Activated naive CD4-positive, alpha-beta T cell treated with anti-CD3 and anti-CD28 coated beads, Interleukin-2, amount 10 ng/mL, durations not matched to agents 7 days and 5 days (primary cell): ENCODE data around the gene NECTIN1.

Experiments used
- CTCF ChIA-PET: fragments of 350-600 bp; sonication (Branson Sonifier 250); formaldehyde crosslinking; loops from one replicate; lab custom pipeline; 2021; ENCODE audit warnings: antibody characterized with exemption; lab: Charles Lee
- DNase-seq: peaks from one replicate; pipeline ENCODE4 v3.0.0-alpha.2; 2020
- H3K27ac Mint-ChIP-seq: one replicate; pipeline ENCODE4 v1.8.0; 2021; ENCODE audit warnings: mild to moderate bottlenecking, moderate library complexity, mixed read lengths
- H3K27me3 Mint-ChIP-seq: one replicate; pipeline ENCODE4 v1.8.0; 2021; ENCODE audit warnings: mild to moderate bottlenecking, mixed read lengths
- H3K36me3 Mint-ChIP-seq: one replicate; pipeline ENCODE4 v1.8.0; 2021; ENCODE audit warnings: mixed read lengths
- H3K4me1 Mint-ChIP-seq: one replicate; pipeline ENCODE4 v1.8.0; 2021; ENCODE audit warnings: mixed read lengths
- H3K4me3 Mint-ChIP-seq: one replicate; pipeline ENCODE4 v1.8.0; 2021; ENCODE audit warnings: mild to moderate bottlenecking, moderate library complexity, mixed read lengths
- H3K9me3 Mint-ChIP-seq: one replicate; pipeline ENCODE4 v1.8.0; 2021; ENCODE audit warnings: mixed read lengths

Gene NECTIN1

DNA sequence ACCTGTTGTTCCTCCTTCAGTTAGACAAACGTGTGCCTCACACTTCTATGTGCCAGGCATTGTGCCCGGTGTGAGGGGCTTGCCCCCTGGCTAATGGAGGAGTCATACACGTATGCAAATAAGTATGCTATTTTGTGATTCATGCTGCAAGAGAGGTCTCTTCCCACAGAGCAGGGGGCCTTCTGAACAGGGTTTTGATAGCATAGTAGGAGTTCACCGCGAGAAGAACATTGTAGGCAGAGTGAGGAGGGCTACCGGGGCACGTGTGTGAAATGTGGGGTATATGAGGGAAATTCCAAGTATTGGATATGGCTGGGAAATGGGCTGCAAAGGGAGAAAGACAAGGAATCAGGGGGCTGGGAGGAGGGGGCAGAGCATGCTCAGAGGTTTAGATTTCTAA lies 84.5 kb downstream of the NECTIN1 start:
- CTCF ChIA-PET = no interaction called here
- no peak overlapping the region for H3K4me3 Mint-ChIP-seq
- no peaks in the 10 kb centered on the region for H3K36me3 Mint-ChIP-seq
- H3K4me1 Mint-ChIP-seq = no peaks in the 10 kb centered on the region
- H3K27ac Mint-ChIP-seq = no peak overlapping the region
- H3K9me3 Mint-ChIP-seq = peaks cover 4% of the 10 kb centered on the region
- H3K27me3 Mint-ChIP-seq = peaks cover 11% of the 10 kb centered on the region
- no peak for DNase-seq

DNA sequence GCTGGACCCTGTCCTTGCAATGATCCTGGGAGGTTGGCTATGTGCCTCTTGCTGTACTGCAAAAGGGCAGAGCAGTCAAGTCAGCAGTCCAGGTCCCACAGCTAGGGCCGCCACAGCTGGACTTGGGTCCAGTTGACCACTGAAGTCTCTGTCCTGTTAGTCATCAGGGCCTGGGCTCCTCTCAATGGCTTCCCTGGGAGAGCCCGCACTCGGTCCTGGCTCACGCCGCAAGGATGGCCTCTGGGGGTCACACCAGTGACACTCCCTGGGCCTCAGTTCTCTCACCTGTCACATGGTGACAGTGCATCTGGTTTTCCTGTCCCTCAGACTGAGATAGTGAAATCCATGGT lies 85.1 kb downstream of the NECTIN1 start:
- CTCF ChIA-PET = interaction anchor here (2.8 kb wide), 1 partner anchor 85 kb away, joined by 13 read pairs; the partner anchor contains the start of gene NECTIN1
- Mint-ChIP-seq H3K4me3 (no peak overlapping the region), H3K36me3 (no peaks in the 10 kb centered on the region), H3K4me1 (no peaks in the 10 kb centered on the region), H3K27me3 (peaks cover 11% of the 10 kb centered on the region), H3K9me3 (peaks cover 4% of the 10 kb centered on the region), H3K27ac (no peak overlapping the region)
- no peak for DNase-seq

DNA sequence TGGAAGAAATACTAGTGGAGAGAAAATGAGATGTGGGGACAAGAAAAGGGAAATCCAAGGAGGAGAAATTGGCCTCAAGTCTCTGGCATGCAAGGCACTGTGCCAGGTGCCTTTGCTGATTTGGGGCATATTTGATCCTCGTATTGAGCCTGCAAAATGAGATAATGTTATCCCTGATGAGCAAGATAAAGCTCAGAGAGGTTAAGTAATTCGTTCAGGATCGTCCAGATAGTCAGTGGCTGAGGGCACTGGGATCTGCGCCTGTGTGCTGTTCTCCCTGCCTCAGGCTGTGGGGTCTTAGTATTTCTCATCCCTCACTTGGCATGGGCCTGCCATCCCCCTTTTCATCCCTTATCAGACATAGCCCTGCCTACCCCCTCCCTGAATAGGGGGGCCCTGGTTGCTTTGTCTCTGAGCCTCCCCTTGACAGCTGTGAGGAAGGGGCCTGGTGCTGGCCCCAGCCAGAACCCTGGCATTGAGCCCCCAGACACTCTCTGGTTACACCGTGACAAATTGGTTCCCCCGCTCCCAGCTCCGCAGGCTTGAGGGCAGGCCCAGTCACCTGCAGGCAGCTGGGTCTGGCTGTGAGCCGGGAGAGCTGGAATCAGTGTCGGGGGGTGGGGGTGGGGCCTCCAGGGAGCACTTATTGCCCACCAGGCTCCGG lies 85.7 kb downstream of the NECTIN1 start:
- peaks cover 3% of the 10 kb centered on the region for H3K9me3 Mint-ChIP-seq
- CTCF ChIA-PET = interaction anchor here (2.8 kb wide), 1 partner anchor 86 kb away, joined by 13 read pairs; the partner anchor contains the start of gene NECTIN1
- DNase-seq = no peak

DNA sequence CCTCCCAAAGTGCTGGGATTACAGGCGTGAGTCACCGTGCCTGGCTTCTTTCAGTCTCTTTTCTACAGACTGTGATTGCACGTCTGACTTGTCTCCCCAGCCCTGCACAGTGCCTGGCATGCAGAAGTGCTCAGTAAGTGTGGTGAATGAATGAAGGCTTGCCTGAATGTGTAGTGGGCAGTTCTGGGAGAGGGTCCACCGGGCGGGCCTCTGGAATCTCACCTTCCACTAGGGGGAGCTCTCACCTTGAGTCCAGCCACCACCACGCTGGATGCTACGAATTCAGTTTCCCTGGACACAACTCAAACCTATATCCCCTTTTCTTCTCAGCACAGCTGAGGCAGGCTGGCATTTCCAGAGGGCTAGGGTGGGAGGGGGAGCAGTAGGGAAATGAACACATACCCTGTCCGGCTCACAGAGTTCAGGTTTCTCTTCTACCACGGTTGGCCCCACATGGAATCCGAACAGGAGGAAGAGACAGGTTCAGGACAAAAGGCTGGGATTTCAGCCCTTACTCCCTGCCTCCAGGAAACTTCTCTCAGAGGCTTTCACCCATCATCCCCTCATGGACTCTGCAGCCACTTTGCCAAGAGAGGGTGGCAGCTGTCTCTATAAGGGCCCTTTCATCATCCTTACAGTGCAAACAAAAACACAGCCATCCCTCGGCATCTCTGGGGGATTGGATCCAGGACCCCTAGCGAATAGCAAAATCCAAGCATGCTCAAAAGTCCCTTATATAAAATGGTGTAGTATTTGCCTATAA lies 86.8 kb downstream of the NECTIN1 start:
- CTCF ChIA-PET = interaction anchor here (0.6 to 2.8 kb wide), 9 partner anchors 10 to 526 kb away, joined by 3 to 13 read pairs (median 4); partner anchors contain the start of gene NECTIN1
- H3K36me3 Mint-ChIP-seq = no peaks in the 10 kb centered on the region
- H3K4me3 Mint-ChIP-seq = no peak overlapping the region
- no peaks in the 10 kb centered on the region for H3K4me1 Mint-ChIP-seq
- peak; percentile 25 for DNase-seq
- H3K9me3 Mint-ChIP-seq = no peaks in the 10 kb centered on the region
- no peak overlapping the region for H3K27ac Mint-ChIP-seq
- H3K27me3 Mint-ChIP-seq = peaks cover 11% of the 10 kb centered on the region

More for the DNA sequence above, 85.7 kb downstream of the NECTIN1 start:
- Mint-ChIP-seq H3K4me3 (no peak overlapping the region), H3K27ac (no peak overlapping the region), H3K27me3 (peaks cover 11% of the 10 kb centered on the region), H3K4me1 (no peaks in the 10 kb centered on the region), H3K36me3 (no peaks in the 10 kb centered on the region)

DNA sequence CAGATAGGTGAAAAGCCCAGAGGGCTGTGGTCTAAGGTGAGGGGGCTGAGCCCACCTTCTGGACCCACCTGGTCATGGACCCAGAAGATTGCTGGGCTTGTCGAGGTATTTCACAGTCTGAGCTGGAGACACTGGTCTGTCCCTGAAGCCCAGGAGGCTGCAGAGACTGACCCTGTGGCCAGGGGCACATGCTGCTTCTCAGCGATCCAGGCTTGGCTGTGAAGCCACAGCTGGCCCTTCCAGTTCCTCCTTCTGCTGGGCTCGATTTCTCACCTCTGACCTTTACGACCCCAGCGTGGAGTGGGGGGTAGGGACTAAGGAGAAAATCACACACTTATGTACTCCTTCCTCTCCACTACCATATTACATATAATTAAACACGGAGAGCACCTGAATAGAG lies 88.5 kb downstream of the NECTIN1 start:
- Mint-ChIP-seq H3K27me3 (peaks cover 6% of the 10 kb centered on the region), H3K9me3 (no peaks in the 10 kb centered on the region), H3K4me3 (no peak overlapping the region), H3K36me3 (no peaks in the 10 kb centered on the region), H3K4me1 (no peaks in the 10 kb centered on the region), H3K27ac (no peak overlapping the region)
- CTCF ChIA-PET = interaction anchor here (0.6 to 2.1 kb wide), 4 partner anchors 9 to 83 kb away, joined by 3 to 7 read pairs (median 3); no protein-coding TSS in a partner anchor
- no peak for DNase-seq

DNA sequence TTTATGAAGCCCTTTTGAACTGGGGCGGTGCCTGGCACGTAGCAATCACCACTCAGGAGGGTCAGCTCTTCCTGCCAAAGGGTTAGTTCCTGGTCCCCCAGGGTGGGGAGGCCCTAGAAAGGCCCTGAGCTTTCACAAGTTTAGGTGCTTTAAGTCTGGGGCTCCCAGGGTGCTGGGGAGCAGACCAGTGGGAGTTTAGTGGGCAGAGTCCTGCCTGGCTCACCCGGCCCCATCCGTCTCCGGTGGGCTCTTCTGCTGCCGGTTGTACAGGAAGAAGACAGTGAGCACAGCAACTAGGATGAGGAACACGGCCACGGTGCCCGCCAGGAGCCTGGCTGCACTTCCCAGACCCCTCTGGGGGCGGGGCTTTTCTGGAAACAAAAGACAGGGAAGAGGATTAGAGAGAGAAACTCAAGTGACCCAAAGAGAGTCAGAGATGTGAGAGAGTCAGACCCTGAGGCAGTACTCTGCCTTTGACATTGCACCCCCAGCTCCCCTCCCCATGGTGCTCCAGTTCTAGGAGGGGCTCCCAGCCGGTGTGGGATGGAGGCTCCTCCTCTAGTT lies 89.3 kb downstream of the NECTIN1 start:
- Mint-ChIP-seq H3K9me3 (no peaks in the 10 kb centered on the region), H3K27ac (no peak overlapping the region), H3K4me3 (no peak overlapping the region), H3K27me3 (peaks cover 4% of the 10 kb centered on the region), H3K4me1 (no peaks in the 10 kb centered on the region), H3K36me3 (no peaks in the 10 kb centered on the region)
- DNase-seq = no peak
- CTCF ChIA-PET = interaction anchor here (1.3 kb wide), 1 partner anchor 19 kb away, joined by 3 read pairs; no protein-coding TSS in a partner anchor

DNA sequence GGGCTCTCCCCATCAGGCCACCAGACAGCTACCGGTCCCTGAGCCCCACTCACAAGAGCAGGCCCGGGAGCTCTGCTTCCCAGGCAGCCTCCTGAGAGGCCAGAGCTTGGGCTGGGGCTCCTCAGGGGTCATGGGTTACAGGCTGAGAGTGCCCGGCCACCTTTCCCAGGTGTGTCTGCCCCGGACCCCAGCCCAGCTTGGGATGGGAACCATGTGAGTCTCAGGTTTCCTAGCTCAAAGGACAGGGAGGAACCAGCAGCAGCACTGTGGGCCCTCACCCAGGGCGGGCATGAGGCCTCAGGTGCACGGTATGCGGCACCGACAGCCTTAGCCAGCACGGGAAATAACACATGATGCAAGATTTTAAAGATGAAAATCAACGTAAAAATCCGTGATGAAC lies 90.1 kb downstream of the NECTIN1 start:
- CTCF ChIA-PET = interaction anchor here (1.1 to 1.4 kb wide), 3 partner anchors 18 to 470 kb away, joined by 3 to 4 read pairs (median 3); partner anchors contain the start of gene NECTIN1
- H3K4me3 Mint-ChIP-seq = no peak overlapping the region
- H3K9me3 Mint-ChIP-seq = no peaks in the 10 kb centered on the region
- no peaks in the 10 kb centered on the region for H3K36me3 Mint-ChIP-seq
- no peak for DNase-seq
- no peak overlapping the region for H3K27ac Mint-ChIP-seq
- H3K4me1 Mint-ChIP-seq = no peaks in the 10 kb centered on the region
- H3K27me3 Mint-ChIP-seq = peaks cover 4% of the 10 kb centered on the region

DNA sequence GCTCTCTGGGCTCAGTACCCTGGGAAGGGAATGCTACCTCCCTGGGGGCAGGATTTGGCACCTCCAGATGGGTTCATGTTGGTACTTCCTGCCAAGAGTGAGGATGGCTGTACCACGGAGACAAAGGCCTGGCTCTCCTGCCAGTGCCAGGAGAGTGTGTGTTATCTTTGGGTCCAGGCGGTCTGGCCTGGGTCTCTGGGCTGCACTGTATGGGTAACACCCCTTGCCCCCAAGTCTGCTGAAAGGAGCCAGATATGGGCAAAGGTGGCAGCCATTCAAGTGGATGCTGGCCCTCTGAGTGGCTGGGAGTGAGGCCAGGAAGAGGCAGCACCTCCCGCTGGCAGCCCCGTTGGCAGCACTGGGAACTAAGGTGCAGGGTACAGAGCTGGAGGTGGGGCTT lies 91.5 kb downstream of the NECTIN1 start:
- Mint-ChIP-seq H3K4me3 (no peak overlapping the region), H3K27me3 (peaks cover 4% of the 10 kb centered on the region), H3K36me3 (no peaks in the 10 kb centered on the region), H3K4me1 (no peaks in the 10 kb centered on the region), H3K9me3 (no peaks in the 10 kb centered on the region), H3K27ac (no peak overlapping the region)
- CTCF ChIA-PET = no interaction called here
- no peak for DNase-seq

DNA sequence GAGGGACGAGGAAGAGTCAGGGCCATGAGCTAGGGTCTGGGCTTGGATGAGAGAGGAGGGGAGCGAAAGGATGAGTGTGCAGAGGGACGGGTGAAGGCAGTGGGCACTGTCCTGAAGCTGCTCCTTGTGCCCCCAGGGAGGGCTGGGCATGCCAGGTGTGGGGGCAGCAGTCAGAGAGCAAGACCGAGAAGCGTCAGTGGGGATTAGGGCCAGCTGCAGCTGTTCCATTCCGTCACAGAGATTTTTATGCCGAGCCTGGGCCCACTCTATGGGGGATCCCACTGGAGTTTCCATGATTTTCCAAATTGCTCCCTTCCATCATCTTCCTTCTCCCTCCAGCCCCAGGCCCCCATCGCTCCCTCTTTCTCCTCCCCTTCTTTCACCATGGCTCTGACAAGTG lies 93.2 kb downstream of the NECTIN1 start:
- no peak for DNase-seq
- CTCF ChIA-PET = no interaction called here

DNA sequence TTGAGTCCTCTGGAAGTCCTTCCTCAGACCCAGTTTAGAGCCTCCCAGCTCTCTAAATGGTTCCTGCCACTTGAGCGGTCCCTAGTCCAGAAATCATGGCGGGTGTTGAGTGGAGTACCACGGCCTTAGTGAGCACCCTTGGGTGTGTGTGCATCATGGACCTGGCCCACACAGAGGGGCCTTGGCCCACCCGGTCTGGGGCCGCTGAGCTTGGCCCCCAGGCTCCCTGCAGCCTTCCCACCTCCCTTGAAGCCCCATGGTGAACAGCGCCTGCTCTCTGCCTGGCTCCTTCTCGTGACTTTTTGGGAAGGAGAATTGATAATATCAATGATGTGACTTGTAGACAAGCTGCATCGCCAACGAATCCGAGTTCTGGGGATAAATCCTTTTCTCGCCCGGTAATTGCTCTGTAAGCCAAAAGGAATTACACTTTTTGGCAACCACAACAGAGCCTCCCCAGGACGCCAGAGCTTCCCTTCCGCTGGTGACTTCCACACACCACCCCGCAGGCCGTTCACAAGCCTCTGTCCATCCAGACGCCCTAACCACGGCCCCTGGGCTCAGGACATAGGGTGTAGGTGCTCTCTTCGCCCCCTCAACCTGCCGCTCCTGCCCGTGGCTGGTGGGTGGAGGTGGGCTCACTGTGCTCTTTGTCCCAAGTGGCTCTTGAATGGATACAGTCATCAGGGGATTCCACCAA lies 93.8 kb downstream of the NECTIN1 start:
- no peak for DNase-seq
- no peak overlapping the region for H3K4me3 Mint-ChIP-seq
- peaks cover 9% of the 10 kb centered on the region for H3K27me3 Mint-ChIP-seq
- no peaks in the 10 kb centered on the region for H3K9me3 Mint-ChIP-seq
- H3K36me3 Mint-ChIP-seq = no peaks in the 10 kb centered on the region
- H3K27ac Mint-ChIP-seq = no peak overlapping the region
- CTCF ChIA-PET = interaction anchor here (1.0 kb wide), 1 partner anchor 10 kb away, joined by 4 read pairs; no protein-coding TSS in a partner anchor
- no peaks in the 10 kb centered on the region for H3K4me1 Mint-ChIP-seq

More for the DNA sequence above, 93.2 kb downstream of the NECTIN1 start:
- Mint-ChIP-seq H3K27me3 (peaks cover 4% of the 10 kb centered on the region), H3K27ac (peak overlapping the region; percentile 49), H3K4me1 (no peaks in the 10 kb centered on the region), H3K36me3 (no peaks in the 10 kb centered on the region), H3K9me3 (no peaks in the 10 kb centered on the region), H3K4me3 (no peak overlapping the region)

DNA sequence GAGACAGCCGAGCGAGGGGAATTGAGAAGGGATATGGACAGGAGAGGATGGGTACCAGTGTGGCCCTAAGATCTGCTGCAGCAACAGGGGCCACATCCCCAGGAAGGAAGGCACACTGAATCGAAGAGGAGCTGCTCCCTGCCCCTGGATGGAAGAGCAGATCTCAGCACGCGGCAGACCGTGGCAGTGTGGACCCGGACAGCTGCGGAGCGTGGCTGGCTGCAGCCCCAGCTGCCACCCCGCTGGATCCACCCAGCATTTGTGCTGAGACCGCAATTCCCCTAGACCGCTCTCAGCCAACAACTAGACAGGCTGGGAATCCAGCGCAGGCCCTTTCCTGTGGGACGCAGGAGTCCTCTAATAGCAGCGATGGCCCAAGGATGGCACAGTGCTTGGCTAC lies 94.7 kb downstream of the NECTIN1 start:
- no peak overlapping the region for H3K4me3 Mint-ChIP-seq
- no peaks in the 10 kb centered on the region for H3K4me1 Mint-ChIP-seq
- H3K27ac Mint-ChIP-seq = no peak overlapping the region
- no peaks in the 10 kb centered on the region for H3K36me3 Mint-ChIP-seq
- H3K27me3 Mint-ChIP-seq = peaks cover 10% of the 10 kb centered on the region
- DNase-seq = no peak
- CTCF ChIA-PET = interaction anchor here (1.0 kb wide), 1 partner anchor 9 kb away, joined by 4 read pairs; no protein-coding TSS in a partner anchor
- H3K9me3 Mint-ChIP-seq = no peaks in the 10 kb centered on the region

DNA sequence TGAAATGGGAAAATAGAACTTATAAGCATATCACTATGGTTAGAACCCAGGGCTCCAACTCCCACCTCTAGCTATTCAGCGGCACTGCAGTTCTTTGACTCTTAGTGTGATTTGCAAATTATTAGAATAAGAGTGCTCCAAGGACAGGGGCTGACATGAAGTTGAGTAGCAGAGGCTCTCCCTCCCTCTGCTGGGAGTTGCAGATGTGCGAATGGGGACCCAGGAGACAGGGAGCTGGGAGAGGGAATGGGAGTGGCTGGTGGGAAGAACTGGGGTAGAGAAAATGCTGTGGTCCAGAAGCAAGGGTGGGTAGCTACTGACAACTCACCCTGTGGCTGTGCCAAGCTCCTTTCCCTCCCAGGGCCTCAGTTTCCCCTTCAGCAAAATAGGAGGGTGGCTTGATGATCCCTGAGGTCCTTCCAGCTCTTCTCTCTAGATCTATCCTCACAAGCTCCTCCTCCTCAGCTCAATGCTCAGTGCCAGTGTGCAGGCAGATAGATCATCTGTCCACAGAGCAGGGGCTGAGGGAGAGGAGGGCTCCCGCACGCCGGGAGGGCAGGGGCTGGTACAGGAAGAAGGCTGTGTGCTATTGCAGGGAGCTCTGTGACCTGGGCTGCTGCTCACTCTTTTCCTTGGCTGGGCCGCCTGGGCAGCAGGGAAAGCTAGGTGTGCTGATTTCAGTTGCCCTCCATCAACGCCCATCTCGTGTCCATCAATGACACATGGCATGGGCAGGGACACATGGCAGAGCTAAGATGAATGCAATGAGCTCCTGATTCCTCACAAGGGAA lies 99.0 kb downstream of the NECTIN1 start:
- Mint-ChIP-seq H3K4me3 (no peak overlapping the region), H3K27me3 (peaks cover 13% of the 10 kb centered on the region), H3K9me3 (no peaks in the 10 kb centered on the region), H3K4me1 (no peaks in the 10 kb centered on the region), H3K36me3 (no peaks in the 10 kb centered on the region), H3K27ac (no peak overlapping the region)
- CTCF ChIA-PET = interaction anchor here (1.0 kb wide), 1 partner anchor 99 kb away, joined by 3 read pairs; the partner anchor contains the start of gene NECTIN1
- DNase-seq = no peak

DNA sequence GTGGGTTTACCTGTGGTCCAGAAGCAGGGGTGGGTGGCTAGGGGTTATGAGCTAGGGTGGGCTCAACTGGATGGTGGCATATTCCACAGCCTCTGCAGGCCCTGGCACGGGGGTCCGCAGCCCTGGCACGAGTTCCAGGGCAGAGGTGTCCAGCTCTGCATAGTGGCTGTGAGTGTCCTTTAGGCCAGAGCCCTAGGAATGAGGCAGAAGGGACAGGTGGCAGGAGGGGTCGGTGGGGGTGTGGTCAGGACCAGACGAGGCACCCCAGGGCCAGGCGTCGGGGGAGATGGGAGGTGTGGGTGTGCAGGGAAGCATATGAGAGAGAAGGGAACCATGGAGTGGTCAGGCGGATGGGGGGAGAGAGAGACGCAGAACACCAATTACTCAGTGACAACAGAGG lies 99.9 kb downstream of the NECTIN1 start:
- Mint-ChIP-seq H3K4me1 (no peaks in the 10 kb centered on the region), H3K9me3 (no peaks in the 10 kb centered on the region), H3K27me3 (peaks cover 13% of the 10 kb centered on the region), H3K27ac (no peak overlapping the region), H3K4me3 (no peak overlapping the region), H3K36me3 (no peaks in the 10 kb centered on the region)
- DNase-seq = no peak
- CTCF ChIA-PET = interaction anchor here (0.9 to 1.0 kb wide), 2 partner anchors 13 to 100 kb away, joined by 3 read pairs; partner anchors contain the start of gene NECTIN1
